Measurements from ENCODE around the gene ATP11B.

The ATP11B gene

GRCh38 chr3:182755308-182755707, 38.0 kb upstream of the ATP11B start:
- ATAC-seq: peak; percentile 91
- no peak for TF ChIP-seq ZNF565 (CRISPR knock-in tag; conservative IDR thresholded peaks at IDR 0.05; ENCODE audit: low read depth)
- no peak for TF ChIP-seq SNAI2 (CRISPR knock-in tag; IDR thresholded peaks at IDR 0.05)
- no peak for TF ChIP-seq POU6F1 (CRISPR knock-in tag; IDR thresholded peaks at IDR 0.05; ENCODE audit: borderline replicate concordance, low read depth)
- TF ChIP-seq ISL1 (CRISPR knock-in tag; IDR thresholded peaks at IDR 0.05): peak; percentile 75
- no peak for TF ChIP-seq ESRRG (CRISPR knock-in tag; IDR thresholded peaks at IDR 0.05)
- no peak for TF ChIP-seq CREB5 (CRISPR knock-in tag; IDR thresholded peaks at IDR 0.05; ENCODE audit: low read depth)

- peak; percentile 59 for ATAC-seq
- TF ChIP-seq ZFP30 (CRISPR knock-in tag; IDR thresholded peaks at IDR 0.05): no peak
- TF ChIP-seq SNAI2 (CRISPR knock-in tag; IDR thresholded peaks at IDR 0.05): no peak
- TF ChIP-seq CREB5 (CRISPR knock-in tag; IDR thresholded peaks at IDR 0.05; ENCODE audit: low read depth): no peak
- TF ChIP-seq OSR1 (CRISPR knock-in tag; IDR thresholded peaks at IDR 0.05): no peak
- TF ChIP-seq ISL1 (CRISPR knock-in tag; IDR thresholded peaks at IDR 0.05): no peak
Measured at GRCh38 chr3:182755712-182756111, 37.6 kb upstream of the ATP11B start.

DNA sequence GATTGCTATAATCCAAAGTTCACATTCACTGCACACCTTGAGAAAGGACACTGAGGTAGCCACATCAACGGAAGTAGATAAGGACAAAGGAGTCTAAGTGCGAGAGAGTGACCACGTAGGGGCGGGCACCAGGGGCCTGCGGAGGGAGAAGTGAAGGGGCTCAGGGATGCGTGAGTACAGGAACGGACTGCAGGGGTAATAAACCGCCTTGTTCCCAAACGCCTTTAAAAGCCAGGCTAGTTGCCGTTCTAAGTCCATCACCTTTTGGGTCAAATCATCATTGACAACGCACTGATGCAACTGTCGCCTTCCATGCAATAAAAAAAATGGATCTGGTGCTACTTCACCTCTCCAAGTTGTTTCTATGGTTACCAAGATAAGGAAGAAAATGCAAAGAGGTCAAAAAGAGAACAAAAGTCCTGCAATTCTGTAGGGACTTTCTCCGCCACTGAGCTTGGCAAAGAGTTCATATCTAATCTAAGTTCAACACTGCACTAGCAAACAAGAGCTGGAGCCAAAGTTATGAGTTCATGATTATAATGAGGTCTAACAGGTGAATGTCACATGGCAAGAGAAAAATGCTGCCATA, 32.6 kb upstream of the ATP11B start:
- TF ChIP-seq ZNF8 (CRISPR knock-in tag; IDR thresholded peaks at IDR 0.05) (no peak), CSDC2 (CRISPR knock-in tag; IDR thresholded peaks at IDR 0.05) (no peak), GLIS3 (CRISPR knock-in tag; IDR thresholded peaks at IDR 0.05) (no peak), TCF4 (CRISPR knock-in tag; IDR thresholded peaks at IDR 0.05; ENCODE audit: borderline replicate concordance) (no peak), ZFP30 (CRISPR knock-in tag; IDR thresholded peaks at IDR 0.05) (no peak), ISL1 (CRISPR knock-in tag; IDR thresholded peaks at IDR 0.05) (no peak), SNAI2 (CRISPR knock-in tag; IDR thresholded peaks at IDR 0.05) (no peak), ESRRG (CRISPR knock-in tag; IDR thresholded peaks at IDR 0.05) (no peak), POU6F1 (CRISPR knock-in tag; IDR thresholded peaks at IDR 0.05; ENCODE audit: borderline replicate concordance, low read depth) (no peak), OSR1 (CRISPR knock-in tag; IDR thresholded peaks at IDR 0.05) (no peak)
- TF ChIP-seq, protein P1, sequence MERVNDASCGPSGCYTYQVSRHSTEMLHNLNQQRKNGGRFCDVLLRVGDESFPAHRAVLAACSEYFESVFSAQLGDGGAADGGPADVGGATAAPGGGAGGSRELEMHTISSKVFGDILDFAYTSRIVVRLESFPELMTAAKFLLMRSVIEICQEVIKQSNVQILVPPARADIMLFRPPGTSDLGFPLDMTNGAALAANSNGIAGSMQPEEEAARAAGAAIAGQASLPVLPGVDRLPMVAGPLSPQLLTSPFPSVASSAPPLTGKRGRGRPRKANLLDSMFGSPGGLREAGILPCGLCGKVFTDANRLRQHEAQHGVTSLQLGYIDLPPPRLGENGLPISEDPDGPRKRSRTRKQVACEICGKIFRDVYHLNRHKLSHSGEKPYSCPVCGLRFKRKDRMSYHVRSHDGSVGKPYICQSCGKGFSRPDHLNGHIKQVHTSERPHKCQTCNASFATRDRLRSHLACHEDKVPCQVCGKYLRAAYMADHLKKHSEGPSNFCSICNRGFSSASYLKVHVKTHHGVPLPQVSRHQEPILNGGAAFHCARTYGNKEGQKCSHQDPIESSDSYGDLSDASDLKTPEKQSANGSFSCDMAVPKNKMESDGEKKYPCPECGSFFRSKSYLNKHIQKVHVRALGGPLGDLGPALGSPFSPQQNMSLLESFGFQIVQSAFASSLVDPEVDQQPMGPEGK (CRISPR knock-in tag; IDR thresholded peaks at IDR 0.05; ENCODE audit: borderline replicate concordance): no peak
- TF ChIP-seq, protein P2, sequence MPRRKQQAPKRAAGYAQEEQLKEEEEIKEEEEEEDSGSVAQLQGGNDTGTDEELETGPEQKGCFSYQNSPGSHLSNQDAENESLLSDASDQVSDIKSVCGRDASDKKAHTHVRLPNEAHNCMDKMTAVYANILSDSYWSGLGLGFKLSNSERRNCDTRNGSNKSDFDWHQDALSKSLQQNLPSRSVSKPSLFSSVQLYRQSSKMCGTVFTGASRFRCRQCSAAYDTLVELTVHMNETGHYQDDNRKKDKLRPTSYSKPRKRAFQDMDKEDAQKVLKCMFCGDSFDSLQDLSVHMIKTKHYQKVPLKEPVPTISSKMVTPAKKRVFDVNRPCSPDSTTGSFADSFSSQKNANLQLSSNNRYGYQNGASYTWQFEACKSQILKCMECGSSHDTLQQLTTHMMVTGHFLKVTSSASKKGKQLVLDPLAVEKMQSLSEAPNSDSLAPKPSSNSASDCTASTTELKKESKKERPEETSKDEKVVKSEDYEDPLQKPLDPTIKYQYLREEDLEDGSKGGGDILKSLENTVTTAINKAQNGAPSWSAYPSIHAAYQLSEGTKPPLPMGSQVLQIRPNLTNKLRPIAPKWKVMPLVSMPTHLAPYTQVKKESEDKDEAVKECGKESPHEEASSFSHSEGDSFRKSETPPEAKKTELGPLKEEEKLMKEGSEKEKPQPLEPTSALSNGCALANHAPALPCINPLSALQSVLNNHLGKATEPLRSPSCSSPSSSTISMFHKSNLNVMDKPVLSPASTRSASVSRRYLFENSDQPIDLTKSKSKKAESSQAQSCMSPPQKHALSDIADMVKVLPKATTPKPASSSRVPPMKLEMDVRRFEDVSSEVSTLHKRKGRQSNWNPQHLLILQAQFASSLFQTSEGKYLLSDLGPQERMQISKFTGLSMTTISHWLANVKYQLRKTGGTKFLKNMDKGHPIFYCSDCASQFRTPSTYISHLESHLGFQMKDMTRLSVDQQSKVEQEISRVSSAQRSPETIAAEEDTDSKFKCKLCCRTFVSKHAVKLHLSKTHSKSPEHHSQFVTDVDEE (CRISPR knock-in tag; IDR thresholded peaks at IDR 0.05): no peak
- ATAC-seq: no peak

DNA sequence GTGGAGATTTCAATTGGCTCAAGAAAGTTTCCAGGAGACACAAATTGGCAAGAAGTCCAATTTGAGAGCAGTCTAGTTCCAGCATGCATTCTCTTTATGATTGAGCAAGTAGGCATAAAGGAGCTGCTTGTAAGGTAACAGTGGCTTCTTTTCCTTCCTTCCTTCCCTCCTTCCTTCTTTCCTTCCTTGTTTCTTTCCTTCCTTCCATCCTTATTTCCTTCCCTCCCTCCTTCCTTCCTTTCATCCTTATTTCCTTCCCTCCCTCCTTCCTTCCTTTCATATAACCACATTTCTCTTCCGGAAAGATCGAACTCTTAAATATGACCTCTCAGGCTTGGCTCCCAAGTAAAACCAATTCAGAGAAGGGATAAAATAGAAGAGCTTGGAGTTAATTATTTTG, 29.4 kb upstream of the ATP11B start:
- TF ChIP-seq GLIS3 (CRISPR knock-in tag; IDR thresholded peaks at IDR 0.05) (no peak), ZNF8 (CRISPR knock-in tag; IDR thresholded peaks at IDR 0.05) (no peak), PPARA (CRISPR knock-in tag; IDR thresholded peaks at IDR 0.05; ENCODE audit: borderline replicate concordance) (no peak)
- TF ChIP-seq, protein P2 (CRISPR knock-in tag; IDR thresholded peaks at IDR 0.05): no peak
- no peak for ATAC-seq
